GM19438 (cell line): ENCODE results near the gene MTHFS.
A peak's percentile ranks its signal among the peaks of the same experiment; 100 is the strongest.

Experiments used
- ATAC-seq: cut with Tn5 transposase; IDR thresholded peaks from one replicate; pipeline ENCODE4 v1.9.1; 2021; ENCODE audit warnings: low read depth; ENCODE audit not compliant: unreplicated experiment

The MTHFS gene

DNA sequence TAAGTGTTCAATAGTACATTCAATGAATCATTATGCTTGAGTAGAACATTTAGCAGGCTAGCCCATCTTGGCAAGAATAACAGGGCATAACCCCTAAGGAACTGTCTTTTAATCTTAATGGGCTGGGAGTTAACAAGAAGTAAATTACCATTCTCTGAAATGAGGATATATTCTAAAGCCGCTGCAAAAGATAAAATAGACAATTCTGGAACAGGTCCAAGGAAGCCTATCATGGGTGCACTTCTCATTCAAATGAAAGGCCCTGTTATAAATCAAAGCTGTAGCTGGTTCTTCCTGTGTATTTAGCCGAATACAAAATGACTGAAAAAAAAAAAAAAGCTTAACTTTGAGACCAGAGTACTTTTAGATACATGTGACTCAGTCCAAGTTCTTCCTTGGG, 15.6 kb downstream of the MTHFS start:
- no peak for ATAC-seq

- ATAC-seq: no peak
Observed at GRCh38 chr15:79878078-79878705, 18.6 kb downstream of the MTHFS start.

- no peak for ATAC-seq
Observed at GRCh38 chr15:79875213-79875612, 21.6 kb downstream of the MTHFS start.

- no peak for ATAC-seq
Observed at GRCh38 chr15:79874242-79874641, 22.6 kb downstream of the MTHFS start.

- no peak for ATAC-seq
Observed at GRCh38 chr15:79872358-79873017, 24.3 kb downstream of the MTHFS start.

GRCh38 chr15:79868554-79868953, 28.3 kb downstream of the MTHFS start:
- ATAC-seq: no peak

DNA sequence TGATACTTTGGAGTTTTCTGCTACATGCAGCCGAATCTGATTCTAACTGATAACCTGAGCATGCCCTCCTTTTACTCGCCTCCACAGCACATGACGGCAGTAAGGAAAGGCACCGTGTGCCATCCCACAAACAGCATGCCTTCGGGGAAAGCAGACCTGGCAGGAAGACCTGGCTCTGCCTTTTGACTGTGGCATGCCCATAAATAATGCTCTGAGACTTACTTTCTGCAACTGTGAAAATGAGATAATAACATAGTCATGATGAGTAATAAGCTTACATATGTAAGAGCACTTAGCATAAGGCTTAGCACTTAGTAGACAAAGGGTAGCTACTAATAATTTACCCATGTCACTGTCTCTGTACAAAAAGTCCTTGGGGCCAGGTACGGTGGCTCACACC, 32.9 kb downstream of the MTHFS start:
- no peak for ATAC-seq

- no peak for ATAC-seq
Observed at GRCh38 chr15:79862191-79862590, 34.6 kb downstream of the MTHFS start.

- no peak for ATAC-seq
Observed at GRCh38 chr15:79860661-79861060, 36.2 kb downstream of the MTHFS start.

DNA sequence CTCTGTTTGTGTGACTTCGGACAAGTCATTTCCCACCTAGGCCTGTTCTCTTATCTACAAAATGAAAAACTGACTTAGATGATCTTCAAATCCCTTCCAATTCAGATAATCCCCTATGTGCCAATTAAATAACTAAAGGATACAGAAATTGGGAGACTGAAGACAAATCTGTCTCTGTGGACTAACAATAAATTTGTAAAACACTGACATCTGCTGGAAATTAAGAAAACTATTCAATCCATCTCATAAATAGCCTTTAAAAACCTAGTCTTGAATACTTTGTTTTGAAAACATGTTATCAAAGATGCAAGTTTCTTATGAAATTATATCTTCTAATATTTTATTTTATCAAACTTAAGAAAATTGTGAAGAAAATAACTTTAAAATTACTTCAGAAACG, 38.3 kb downstream of the MTHFS start:
- no peak for ATAC-seq

- ATAC-seq: peak; percentile 75
Observed at GRCh38 chr15:79853492-79854328, 43.1 kb downstream of the MTHFS start.

GRCh38 chr15:79849789-79850188, 47.0 kb downstream of the MTHFS start:
- ATAC-seq: no peak

DNA sequence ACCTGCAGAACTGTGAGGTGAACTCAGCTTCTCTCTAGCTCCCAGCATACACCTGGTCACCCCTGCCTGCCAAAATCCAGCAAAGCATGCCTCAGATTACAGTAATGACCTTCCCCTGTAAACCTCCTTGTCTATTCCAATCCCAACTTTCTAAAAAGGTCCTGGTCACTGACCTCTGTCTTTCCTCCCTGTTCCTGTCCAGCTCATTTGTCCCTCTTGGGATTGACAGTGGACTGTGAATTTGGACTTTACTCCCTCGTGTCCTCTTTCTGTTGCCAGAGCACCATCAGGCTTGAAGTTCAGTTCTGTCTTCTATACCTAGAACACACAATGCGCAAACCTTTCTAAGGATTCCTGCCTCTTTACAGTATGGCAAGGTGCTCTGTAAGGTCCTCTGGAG, 50.3 kb downstream of the MTHFS start:
- no peak for ATAC-seq

- ATAC-seq: no peak
Observed at GRCh38 chr15:79844221-79844620, 52.6 kb downstream of the MTHFS start.

- no peak for ATAC-seq
Observed at GRCh38 chr15:79837846-79838245, 59.0 kb downstream of the MTHFS start.

GRCh38 chr15:79834495-79834894, 62.3 kb downstream of the MTHFS start:
- no peak for ATAC-seq

GRCh38 chr15:79832367-79833120, 64.3 kb downstream of the MTHFS start:
- ATAC-seq: no peak

- no peak for ATAC-seq
Observed at GRCh38 chr15:79831604-79832003, 65.2 kb downstream of the MTHFS start.

DNA sequence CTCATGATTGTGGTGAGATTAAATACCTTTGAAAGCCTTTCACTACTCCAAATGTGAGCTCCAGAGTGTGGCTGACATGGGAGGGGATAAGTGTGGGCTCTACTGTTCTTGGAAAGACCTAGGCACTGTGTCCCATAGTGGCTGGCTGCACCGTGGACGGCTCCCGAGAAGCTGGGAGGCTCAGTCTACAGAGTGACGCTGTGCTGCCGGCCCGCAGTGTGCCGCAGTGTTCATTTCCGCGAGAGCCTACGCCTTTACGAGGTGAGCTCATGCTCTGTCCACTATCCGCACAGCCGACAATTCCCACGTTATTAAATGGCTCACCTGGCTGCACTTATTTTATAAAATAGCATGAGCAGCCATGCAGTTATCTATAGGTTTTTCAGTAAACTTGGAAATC, 66.9 kb downstream of the MTHFS start:
- ATAC-seq: no peak

DNA sequence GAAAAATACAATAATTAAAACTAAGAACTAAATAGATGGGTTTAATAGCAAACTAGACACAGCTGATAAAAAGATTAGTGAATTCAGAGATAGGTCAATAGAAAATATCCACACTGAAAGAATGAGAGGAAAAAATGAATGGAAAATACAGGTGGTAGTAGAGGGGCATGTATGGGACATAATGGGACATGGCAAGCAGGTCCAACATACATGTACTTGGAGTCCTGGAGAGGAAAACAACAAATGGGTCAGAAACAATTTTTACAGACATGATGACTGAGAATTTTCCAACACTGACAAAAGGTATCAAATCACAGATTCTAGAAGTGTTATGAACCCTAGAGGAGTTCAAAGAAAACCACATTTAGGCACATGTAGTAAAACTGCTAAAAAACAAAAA, 68.4 kb downstream of the MTHFS start:
- ATAC-seq: no peak

DNA sequence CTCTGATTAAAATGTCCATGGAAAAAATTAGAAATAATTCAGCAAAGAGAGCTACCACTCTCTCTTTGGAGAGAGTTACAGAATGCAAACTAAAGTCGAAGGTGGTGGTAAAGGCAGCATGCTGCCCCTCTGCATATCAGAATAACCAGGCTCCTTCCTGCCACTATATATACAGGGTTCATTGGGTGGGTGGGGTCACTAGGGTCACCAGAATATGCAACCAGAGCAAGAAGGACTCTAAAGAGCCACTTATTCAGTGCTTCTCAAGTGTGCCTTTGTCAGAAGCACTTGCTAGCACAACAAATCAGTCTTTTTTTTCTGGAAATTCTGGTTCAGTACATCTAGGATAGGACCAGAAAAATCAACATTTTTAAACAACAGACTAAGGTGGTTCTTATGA, 70.0 kb downstream of the MTHFS start:
- no peak for ATAC-seq
